HG02840 (cell line): ENCODE results near the gene CASP9.
"Not testable (repeated sequence)": the region's sequence is repeated elsewhere in the genome, so short reads cannot be mapped to it uniquely, and the experiment has no call there.

ENCODE experiments used
- ATAC-seq: cut with Tn5 transposase; IDR thresholded peaks from one replicate; pipeline ENCODE4 v1.9.1; 2021; ENCODE audit warnings: mild to moderate bottlenecking, moderate library complexity, moderate number of reproducible peaks; ENCODE audit not compliant: unreplicated experiment, low FRiP score

Gene CASP9

GRCh38 chr1:15504436-15504835, 19.6 kb downstream of the CASP9 start:
- ATAC-seq: no peak

- no peak for ATAC-seq
These were observed 22.6 kb downstream of the CASP9 start for GRCh38 chr1:15501208-15502032.

GRCh38 chr1:15500184-15501178, 23.5 kb downstream of the CASP9 start:
- ATAC-seq: no peak

GRCh38 chr1:15493869-15494390, 30.1 kb downstream of the CASP9 start:
- ATAC-seq: no peak

- no peak for ATAC-seq
These were observed 31.4 kb downstream of the CASP9 start for GRCh38 chr1:15492596-15492995.

- not testable (repeated sequence) for ATAC-seq
These were observed 33.0 kb downstream of the CASP9 start for GRCh38 chr1:15491010-15491409.

- ATAC-seq: no peak
These were observed 34.8 kb downstream of the CASP9 start for GRCh38 chr1:15489052-15489736.

GRCh38 chr1:15488371-15488770, 35.6 kb downstream of the CASP9 start:
- ATAC-seq: no peak

GRCh38 chr1:15486844-15487610, 37.0 kb downstream of the CASP9 start:
- ATAC-seq: not testable (repeated sequence)

GRCh38 chr1:15485636-15486035, 38.4 kb downstream of the CASP9 start:
- ATAC-seq: no peak

GRCh38 chr1:15484443-15484842, 39.6 kb downstream of the CASP9 start:
- ATAC-seq: not testable (repeated sequence)

GRCh38 chr1:15483971-15484370, 40.0 kb downstream of the CASP9 start:
- no peak for ATAC-seq

GRCh38 chr1:15482983-15483543, 41.0 kb downstream of the CASP9 start:
- ATAC-seq: not testable (repeated sequence)

- ATAC-seq: not testable (repeated sequence)
These were observed 41.6 kb downstream of the CASP9 start for GRCh38 chr1:15482455-15482854.

- no peak for ATAC-seq
These were observed 44.2 kb downstream of the CASP9 start for GRCh38 chr1:15479654-15480347.

GRCh38 chr1:15477646-15478212, 46.3 kb downstream of the CASP9 start:
- ATAC-seq: no peak

- no peak for ATAC-seq
These were observed 47.1 kb downstream of the CASP9 start for GRCh38 chr1:15476927-15477326.

- no peak for ATAC-seq
These were observed 48.2 kb downstream of the CASP9 start, which contains the start of gene CELA2B for GRCh38 chr1:15475752-15476314. TSS of gene CELA2B (plus strand) at chr1:15476104. CDS start at chr1:15476126, 22 bp downstream.
